Gastrocnemius medialis (tissue), 4 donors: Measurements from ENCODE around the gene KIAA1217.

Source experiments
- CTCF ChIP-seq, 5 experiments: fragments of 450-650 bp in 3 of 5; fragments of 200-600 bp in 2 of 5; sonication (generic) in 2 of 5; IDR thresholded peaks in 4 of 5; conservative IDR thresholded peaks in 1 of 5; 1 replicate in 4 of 5; 2 replicates in 1 of 5; pipeline ENCODE4 v1.5.1; 2016 to 2019; ENCODE audit warnings: antibody characterized with exemption in 5 of 5, mild to moderate bottlenecking in 3 of 5, moderate library complexity in 3 of 5
- POLR2A ChIP-seq, 2 donors: fragments of 450-650 bp; IDR thresholded peaks; one replicate each; pipeline ENCODE4 v1.6.1; 2017; ENCODE audit warnings: antibody characterized with exemption in 2 of 2, mild to moderate bottlenecking in 2 of 2, moderate library complexity in 2 of 2

- TF ChIP-seq CTCF (IDR thresholded peaks at IDR 0.05 in 4 of 5, conservative IDR thresholded peaks at IDR 0.05 in 1 of 5) (no peak), POLR2A (IDR thresholded peaks at IDR 0.05) (no peak)
These were observed 15.0 kb downstream of the KIAA1217 start for GRCh38 chr10:24223953-24224352.
